Activated CD4-positive, alpha-beta T cell treated with anti-CD3 and anti-CD28 coated beads, Interleukin-2, amount 50 U/mL, for 4 hours (primary cell): ENCODE results near the gene CEACAM1.
"Not testable (repeated sequence)": the region's sequence is repeated elsewhere in the genome, so short reads cannot be mapped to it uniquely, and the experiment has no call there.

Experiments
- DNase-seq, 2 experiments: peaks; one replicate each; pipeline ENCODE4 v3.0.0-alpha.2; 2020

CEACAM1 gene

GRCh38 chr19:42547929-42548328 lies 19.6 kb upstream of the CEACAM1 start:
- no peak for DNase-seq

GRCh38 chr19:42546831-42547500 lies 18.7 kb upstream of the CEACAM1 start:
- no peak for DNase-seq

- DNase-seq, result no peak
These were observed 15.9 kb upstream of the CEACAM1 start for GRCh38 chr19:42544146-42544545.

GRCh38 chr19:42542791-42543190 lies 14.5 kb upstream of the CEACAM1 start:
- DNase-seq, result no peak

GRCh38 chr19:42540071-42540553 lies 11.8 kb upstream of the CEACAM1 start:
- no peak for DNase-seq

- no peak for DNase-seq
These were observed 10.8 kb upstream of the CEACAM1 start for GRCh38 chr19:42538841-42539709.

- not testable (repeated sequence) for DNase-seq
These were observed 7.0 kb upstream of the CEACAM1 start for GRCh38 chr19:42535276-42535675.

- DNase-seq, result no peak
These were observed 6.1 kb upstream of the CEACAM1 start for GRCh38 chr19:42534391-42534790.

- DNase-seq, result no peak
These were observed 4.6 kb upstream of the CEACAM1 start for GRCh38 chr19:42532891-42533290.

- DNase-seq, result no peak
These were observed 3.0 kb upstream of the CEACAM1 start for GRCh38 chr19:42531313-42531712.

- peak; percentile 57 to 62 for DNase-seq
These were observed 1.0 kb upstream of the CEACAM1 start for GRCh38 chr19:42529248-42529764.

- DNase-seq, result no peak
These were observed 3.3 kb downstream of the CEACAM1 start for GRCh38 chr19:42524943-42525342.

- DNase-seq, result no peak
These were observed 4.0 kb downstream of the CEACAM1 start for GRCh38 chr19:42524250-42524649.

GRCh38 chr19:42522262-42522661 lies 6.0 kb downstream of the CEACAM1 start:
- not testable (repeated sequence) for DNase-seq

GRCh38 chr19:42521346-42522030 lies 6.8 kb downstream of the CEACAM1 start:
- no peak for DNase-seq

- DNase-seq, result no peak
These were observed 9.2 kb downstream of the CEACAM1 start for GRCh38 chr19:42519108-42519507.

GRCh38 chr19:42516771-42517170 lies 11.5 kb downstream of the CEACAM1 start:
- DNase-seq, result no peak

- DNase-seq, result no peak
These were observed 12.9 kb downstream of the CEACAM1 start for GRCh38 chr19:42515241-42515832.

- no peak for DNase-seq
These were observed 13.8 kb downstream of the CEACAM1 start for GRCh38 chr19:42514449-42514848.

- no peak for DNase-seq
These were observed 15.5 kb downstream of the CEACAM1 start for GRCh38 chr19:42512743-42513304.

GRCh38 chr19:42512130-42512636 lies 16.1 kb downstream of the CEACAM1 start:
- no peak for DNase-seq

- no peak for DNase-seq
These were observed 16.9 kb downstream of the CEACAM1 start for GRCh38 chr19:42511340-42511739.
